A549 (cell line): ENCODE data around the gene TCP11. TPM values are rescaled to one million over a fixed set of nuclear protein-coding genes. Genes with fewer than 3 reads are reported as not detected.

Source experiments
- ATAC-seq, 2 experiments: fragments of 200-7000 bp in 1 of 2; fragments of >200 bp in 1 of 2; cut with Nextera tagmentation in 1 of 2; cut with Tn5 transposase in 1 of 2; 3 replicates each; pipeline versions ENCODE4 v1.8.0 to v1.9.1; 2018 to 2020; ENCODE audit warnings: mild to moderate bottlenecking in 1 of 2, moderate library complexity in 1 of 2
- CTCF ChIA-PET: fragments of 300-600 bp; sonication (Branson Sonifier 250); formaldehyde crosslinking; extraction: SDS; loops from one replicate; lab custom pipeline; 2021; ENCODE audit warnings: antibody characterized with exemption, inconsistent platforms; lab: Yijun Ruan, JAX
- POLR2A ChIA-PET: fragments of 350-600 bp; formaldehyde crosslinking; extraction: SDS; loops from one replicate; lab custom pipeline; 2021; ENCODE audit warnings: antibody characterized with exemption, inconsistent platforms; lab: Yijun Ruan, JAX
- DNase-seq, 2 experiments: peaks; one replicate each; pipeline versions ENCODE4 v3.0.0 to v3.0.0-alpha.2; 2011 to 2016; ENCODE audit warnings: low read depth in 1 of 2, low spot score in 1 of 2
- FAIRE-seq: peaks from 2 replicates; lab custom pipeline; 2011; peaks lifted over from hg19 to GRCh38; lab: Jason Lieb, UNC
- H3K27ac ChIP-seq, 2 experiments: fragments of >200 bp; sonication (Bioruptor Twin); formaldehyde crosslinking; 3 replicates each; pipeline ENCODE4 v1.5.1; 2016 to 2017
- H3K4me1 ChIP-seq: fragments of >200 bp; sonication (Bioruptor Twin); formaldehyde crosslinking; 3 replicates; pipeline ENCODE4 v1.6.1; 2016
- H3K4me2 ChIP-seq: fragments of >200 bp; sonication (Bioruptor Twin); formaldehyde crosslinking; 3 replicates; pipeline ENCODE4 v1.6.1; 2016
- H3K4me3 ChIP-seq: fragments of >200 bp; sonication (Bioruptor Twin); formaldehyde crosslinking; 3 replicates; pipeline ENCODE4 v1.5.1; 2016
- H3K9me3 ChIP-seq: fragments of >200 bp; sonication (Bioruptor Twin); formaldehyde crosslinking; 3 replicates; pipeline ENCODE4 v1.6.1; 2016
- BCL3 ChIP-seq: fragments of >200 bp; sonication (Bioruptor Twin); formaldehyde crosslinking; IDR thresholded peaks from 3 replicates; pipeline ENCODE4 v1.6.1; 2016
- CBX8 ChIP-seq: fragments of 200-600 bp; sonication (generic); IDR thresholded peaks from 2 replicates; pipeline ENCODE4 v1.6.1; 2016
- CEBPB ChIP-seq, 2 experiments: fragments of >200 bp in 1 of 2; sonication (Bioruptor Twin) in 1 of 2; formaldehyde crosslinking in 1 of 2; IDR thresholded peaks; 2 replicates each; pipeline ENCODE4 v1.6.1; 2012 to 2016
- FOSL2 ChIP-seq, 2 experiments: fragments of 450-650 bp in 1 of 2; fragments of >200 bp in 1 of 2; sonication (Bioruptor Twin) in 1 of 2; formaldehyde crosslinking; IDR thresholded peaks; 2 replicates each; pipeline versions ENCODE4 v1.5.0 to v1.6.1; 2016 to 2020; ENCODE audit warnings: mild to moderate bottlenecking in 1 of 2, moderate library complexity in 1 of 2
- HEYL ChIP-seq: fragments of 250-450 bp; sonication (Bioruptor Pico); IDR thresholded peaks from 2 replicates; pipeline ENCODE4 v1.8.0; 2021; ENCODE audit warnings: mild to moderate bottlenecking, moderate library complexity
- HOXA7 ChIP-seq: fragments of 250-450 bp; sonication (Bioruptor Pico); IDR thresholded peaks from 2 replicates; pipeline ENCODE4 v1.5.0; 2020; ENCODE audit warnings: mild to moderate bottlenecking, moderate library complexity
- KDM1A ChIP-seq: fragments of 200-600 bp; sonication (generic); IDR thresholded peaks from 2 replicates; pipeline ENCODE4 v1.6.1; 2016; ENCODE audit warnings: low read depth, mild to moderate bottlenecking
- MAFK ChIP-seq: fragments of 450-650 bp; IDR thresholded peaks from 2 replicates; pipeline ENCODE4 v1.6.1; 2014; ENCODE audit not compliant: partially characterized antibody
- MYC ChIP-seq: IDR thresholded peaks from 2 replicates; pipeline ENCODE4 v1.6.1; 2012; ENCODE audit warnings: mild to moderate bottlenecking, inconsistent platforms, low read length, improper control_type of control experiment, borderline replicate concordance
- NR3C1 ChIP-seq: fragments of >200 bp; sonication (Bioruptor Twin); formaldehyde crosslinking; IDR thresholded peaks from 3 replicates; pipeline ENCODE4 v1.6.1; 2017
- PHF8 ChIP-seq: fragments of 200-600 bp; sonication (generic); IDR thresholded peaks from 2 replicates; pipeline ENCODE4 v1.6.1; 2016; ENCODE audit warnings: low read depth, mild to moderate bottlenecking, antibody characterized with exemption, moderate library complexity, borderline replicate concordance
- RAD21 ChIP-seq, 2 experiments: fragments of >200 bp in 1 of 2; sonication (Bioruptor Twin) in 1 of 2; formaldehyde crosslinking in 1 of 2; IDR thresholded peaks in 1 of 2; conservative IDR thresholded peaks in 1 of 2; 2 replicates in 1 of 2; 3 replicates in 1 of 2; pipeline ENCODE4 v1.6.1; 2012 to 2018; ENCODE audit warnings: inconsistent platforms in 1 of 2
- RNF2 ChIP-seq: fragments of 200-600 bp; sonication (generic); IDR thresholded peaks from 2 replicates; pipeline ENCODE4 v1.6.1; 2016; ENCODE audit warnings: low read depth, mild to moderate bottlenecking, antibody characterized with exemption, moderate library complexity, borderline replicate concordance
- TFCP2L1 ChIP-seq: fragments of 250-450 bp; sonication (Bioruptor Pico); IDR thresholded peaks from 2 replicates; pipeline ENCODE4 v1.5.0; 2021; ENCODE audit warnings: mild to moderate bottlenecking
- ZFP36 ChIP-seq: fragments of 450-650 bp; IDR thresholded peaks from 2 replicates; pipeline ENCODE4 v1.6.1; 2014; ENCODE audit warnings: borderline replicate concordance; ENCODE audit not compliant: partially characterized antibody
- ZSCAN20 ChIP-seq: fragments of 250-450 bp; sonication (Bioruptor Pico); IDR thresholded peaks from 2 replicates; pipeline ENCODE4 v1.8.0; 2022; ENCODE audit warnings: mild to moderate bottlenecking, moderate library complexity
- WGBS: methylation state at CpG from one replicate; pipeline ENCODE4 v1.1.6; 2017; ENCODE audit errors: missing lambda C conversion rate; 5-methylcytosine and 5-hydroxymethylcytosine counted together
- polyA plus RNA-seq, 4 experiments: library from polyadenylated mRNA; depleted of rRNA in 3 of 4; stranded (reverse); fragments of >200 nt; fragmentation: RNase III in 1 of 4; extraction: RNeasy Plus Mini Kit Qiagen cat#74134 plus additional on column Dnase treatment in 1 of 4; gene quantifications; 2 replicates in 3 of 4; 3 replicates in 1 of 4; pipeline ENCODE4 v1.2.3, GENCODE V29; 2011 to 2017
- TF ChIP-seq, protein P1 (sequence below): fragments of >200 bp; sonication (Bioruptor Twin); formaldehyde crosslinking; IDR thresholded peaks from 2 replicates; pipeline ENCODE4 v1.6.1; 2016
- TF ChIP-seq, protein P2 (sequence below): fragments of >200 bp; sonication (Bioruptor Twin); formaldehyde crosslinking; IDR thresholded peaks from 3 replicates; pipeline ENCODE4 v1.5.1; 2016
- TF ChIP-seq, protein P3 (sequence below): IDR thresholded peaks from 2 replicates; pipeline ENCODE4 v1.6.1; 2012; ENCODE audit warnings: low read depth, borderline replicate concordance

Gene TCP11
- polyA plus RNA-seq, 2 of the 4 experiments (the other 2 are of a cell fraction) = 0.06 TPM; not detected in 1

DNA sequence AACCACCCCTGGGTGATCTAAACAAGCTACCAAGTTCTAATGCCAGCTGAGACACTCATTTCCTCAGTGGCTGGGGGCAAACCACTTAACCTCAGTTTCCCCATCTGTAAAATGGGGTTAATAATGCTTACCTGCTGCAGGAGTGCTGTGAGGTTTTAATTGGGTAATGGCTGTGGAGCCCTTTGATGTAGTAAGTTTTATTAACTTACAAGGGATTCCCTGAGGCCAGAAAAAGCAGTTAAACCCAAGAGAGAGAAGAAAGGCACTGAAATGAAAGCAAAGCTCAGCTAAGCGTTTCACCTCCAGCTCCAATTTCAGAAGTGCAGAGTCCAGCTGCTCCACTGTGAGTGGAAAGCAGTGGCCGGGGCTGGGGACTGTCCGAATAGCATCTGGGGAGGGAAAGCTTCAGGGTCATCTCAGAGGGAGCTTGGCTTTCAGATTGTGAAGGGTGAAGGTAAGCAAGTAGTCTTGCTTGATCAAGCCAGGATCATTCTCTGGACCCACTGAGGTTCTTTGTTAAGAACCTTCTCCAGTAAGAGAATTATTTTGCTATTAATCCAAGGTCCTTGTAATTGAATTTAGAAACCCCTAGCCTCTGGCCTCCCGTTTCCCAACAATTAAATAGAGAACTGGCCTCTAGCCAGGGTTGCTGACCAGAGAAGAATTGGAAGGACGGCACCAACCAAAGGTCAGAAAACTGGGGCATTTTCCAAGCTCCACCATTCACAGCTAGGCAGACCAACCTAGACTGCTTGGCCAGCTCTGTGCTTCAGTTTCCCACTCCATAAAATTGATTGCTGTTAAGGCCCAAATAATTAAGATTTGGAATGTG is 20.9 kb upstream of the TCP11 start:
- WGBS = 71% methylated on average over 5 of the region's 5 CpGs
- TF ChIP-seq BCL3 (no peak), MYC (no peak), TFCP2L1 (CRISPR knock-in tag) (no peak), ZSCAN20 (CRISPR knock-in tag) (no peak), ZFP36 (no peak), HOXA7 (CRISPR knock-in tag) (no peak), PHF8 (no peak), KDM1A (no peak), RNF2 (no peak), HEYL (CRISPR knock-in tag) (no peak), RAD21 (conservative IDR thresholded peaks at IDR 0.05 in 1 of 2, IDR thresholded peaks at IDR 0.05 in 1 of 2) (no peak), FOSL2 (IDR thresholded peaks at IDR 0.05) (no peak), FOSL2 (CRISPR knock-in tag; IDR thresholded peaks at IDR 0.05) (no peak), CBX8 (no peak)
- TF ChIP-seq, protein P1, sequence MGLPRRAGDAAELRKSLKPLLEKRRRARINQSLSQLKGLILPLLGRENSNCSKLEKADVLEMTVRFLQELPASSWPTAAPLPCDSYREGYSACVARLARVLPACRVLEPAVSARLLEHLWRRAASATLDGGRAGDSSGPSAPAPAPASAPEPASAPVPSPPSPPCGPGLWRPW = no peak
- TF ChIP-seq, protein P2, sequence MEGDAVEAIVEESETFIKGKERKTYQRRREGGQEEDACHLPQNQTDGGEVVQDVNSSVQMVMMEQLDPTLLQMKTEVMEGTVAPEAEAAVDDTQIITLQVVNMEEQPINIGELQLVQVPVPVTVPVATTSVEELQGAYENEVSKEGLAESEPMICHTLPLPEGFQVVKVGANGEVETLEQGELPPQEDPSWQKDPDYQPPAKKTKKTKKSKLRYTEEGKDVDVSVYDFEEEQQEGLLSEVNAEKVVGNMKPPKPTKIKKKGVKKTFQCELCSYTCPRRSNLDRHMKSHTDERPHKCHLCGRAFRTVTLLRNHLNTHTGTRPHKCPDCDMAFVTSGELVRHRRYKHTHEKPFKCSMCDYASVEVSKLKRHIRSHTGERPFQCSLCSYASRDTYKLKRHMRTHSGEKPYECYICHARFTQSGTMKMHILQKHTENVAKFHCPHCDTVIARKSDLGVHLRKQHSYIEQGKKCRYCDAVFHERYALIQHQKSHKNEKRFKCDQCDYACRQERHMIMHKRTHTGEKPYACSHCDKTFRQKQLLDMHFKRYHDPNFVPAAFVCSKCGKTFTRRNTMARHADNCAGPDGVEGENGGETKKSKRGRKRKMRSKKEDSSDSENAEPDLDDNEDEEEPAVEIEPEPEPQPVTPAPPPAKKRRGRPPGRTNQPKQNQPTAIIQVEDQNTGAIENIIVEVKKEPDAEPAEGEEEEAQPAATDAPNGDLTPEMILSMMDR = no peak
- TF ChIP-seq, protein P3, sequence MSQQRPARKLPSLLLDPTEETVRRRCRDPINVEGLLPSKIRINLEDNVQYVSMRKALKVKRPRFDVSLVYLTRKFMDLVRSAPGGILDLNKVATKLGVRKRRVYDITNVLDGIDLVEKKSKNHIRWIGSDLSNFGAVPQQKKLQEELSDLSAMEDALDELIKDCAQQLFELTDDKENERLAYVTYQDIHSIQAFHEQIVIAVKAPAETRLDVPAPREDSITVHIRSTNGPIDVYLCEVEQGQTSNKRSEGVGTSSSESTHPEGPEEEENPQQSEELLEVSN = no peak
- Histone ChIP-seq H3K4me3 (no peak overlapping the region), H3K27ac (no peak overlapping the region), H3K9me3 (no peaks in the 10 kb centered on the region; the same call in 2 of the 3 replicates), H3K4me2 (no peak overlapping the region), H3K4me1 (peaks cover 17% of the 10 kb centered on the region)
- DNase-seq (no peak), FAIRE-seq (no peak), ATAC-seq (no peak)
- CTCF ChIA-PET = interaction anchor here (0.9 to 4.3 kb wide), 5 partner anchors 15 to 79 kb away, joined by 3 to 17 read pairs (median 12); partner anchors contain the start of gene TCP11
- POLR2A ChIA-PET = no interaction called here

GRCh38 chr6:35161266-35161665 is 20.1 kb upstream of the TCP11 start:
- no peak for TF ChIP-seq CEBPB (IDR thresholded peaks at IDR 0.05)
- TF ChIP-seq MYC = no peak
- TF ChIP-seq PHF8 = no peak
- no peak for TF ChIP-seq MAFK
- TF ChIP-seq NR3C1 = no peak
- Histone ChIP-seq H3K4me3 (no peak overlapping the region), H3K4me1 (peaks cover 12% of the 10 kb centered on the region), H3K4me2 (no peak overlapping the region), H3K9me3 (no peaks in the 10 kb centered on the region; the same call in 2 of the 3 replicates), H3K27ac (no peak overlapping the region)
- ATAC-seq (no peak), FAIRE-seq (no peak), DNase-seq (no peak)
- ChIA-PET POLR2A (no interaction called here), CTCF (interaction anchor here (0.9 to 4.3 kb wide), 5 partner anchors 15 to 80 kb away, joined by 3 to 17 read pairs (median 12); partner anchors contain the start of gene TCP11)
